Measurements from ENCODE around the gene STAT4.

- TF ChIP-seq, protein P1, sequence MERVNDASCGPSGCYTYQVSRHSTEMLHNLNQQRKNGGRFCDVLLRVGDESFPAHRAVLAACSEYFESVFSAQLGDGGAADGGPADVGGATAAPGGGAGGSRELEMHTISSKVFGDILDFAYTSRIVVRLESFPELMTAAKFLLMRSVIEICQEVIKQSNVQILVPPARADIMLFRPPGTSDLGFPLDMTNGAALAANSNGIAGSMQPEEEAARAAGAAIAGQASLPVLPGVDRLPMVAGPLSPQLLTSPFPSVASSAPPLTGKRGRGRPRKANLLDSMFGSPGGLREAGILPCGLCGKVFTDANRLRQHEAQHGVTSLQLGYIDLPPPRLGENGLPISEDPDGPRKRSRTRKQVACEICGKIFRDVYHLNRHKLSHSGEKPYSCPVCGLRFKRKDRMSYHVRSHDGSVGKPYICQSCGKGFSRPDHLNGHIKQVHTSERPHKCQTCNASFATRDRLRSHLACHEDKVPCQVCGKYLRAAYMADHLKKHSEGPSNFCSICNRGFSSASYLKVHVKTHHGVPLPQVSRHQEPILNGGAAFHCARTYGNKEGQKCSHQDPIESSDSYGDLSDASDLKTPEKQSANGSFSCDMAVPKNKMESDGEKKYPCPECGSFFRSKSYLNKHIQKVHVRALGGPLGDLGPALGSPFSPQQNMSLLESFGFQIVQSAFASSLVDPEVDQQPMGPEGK (CRISPR knock-in tag; IDR thresholded peaks at IDR 0.05; ENCODE audit: borderline replicate concordance) = no peak
- TF ChIP-seq BACH2 (CRISPR knock-in tag; IDR thresholded peaks at IDR 0.05; ENCODE audit: borderline replicate concordance) (no peak), CSRNP3 (CRISPR knock-in tag; IDR thresholded peaks at IDR 0.05) (no peak), ARNTL (CRISPR knock-in tag; IDR thresholded peaks at IDR 0.05; ENCODE audit: borderline replicate concordance, low read depth) (no peak), ZFP3 (CRISPR knock-in tag; IDR thresholded peaks at IDR 0.05) (no peak), CREB5 (CRISPR knock-in tag; IDR thresholded peaks at IDR 0.05; ENCODE audit: low read depth) (no peak)
These were observed 86.2 kb downstream of the STAT4 start for GRCh38 chr2:191064590-191064989.

Measured in SK-N-SH treated with all-trans-retinoic acid at 6 μM for 48 hours (cell line).